Kidney (tissue), 22 donors: ENCODE measurements around the gene ENTR1. TPM values are rescaled to one million over a fixed set of nuclear protein-coding genes. Genes with fewer than 3 reads are reported as not detected.

ENCODE experiments used
- DNase-seq, 5 donors: peaks; one replicate each; pipeline ENCODE4 v3.0.0-alpha.2; 2013 to 2020
- FAIRE-seq: peaks from 2 replicates; lab custom pipeline; 2012; peaks lifted over from hg19 to GRCh38; lab: Jason Lieb, UNC
- H3K27ac ChIP-seq, 2 donors: one replicate each; pipeline ENCODE4 v1.7.0; 2013; ENCODE audit warnings: low read depth in 2 of 2, low read length in 2 of 2, inconsistent platforms in 1 of 2
- H3K27me3 ChIP-seq: one replicate; pipeline ENCODE4 v1.7.1; 2013; ENCODE audit warnings: low read length, inconsistent platforms; ENCODE audit not compliant: control insufficient read depth, insufficient read depth
- H3K36me3 ChIP-seq, 3 donors: one replicate each; pipeline versions ENCODE4 v1.7.0 to v1.7.1; 2013; ENCODE audit warnings: low read length in 3 of 3, control low read depth in 1 of 3, inconsistent platforms in 1 of 3; ENCODE audit not compliant: insufficient read depth in 3 of 3, control insufficient read depth in 2 of 3
- H3K4me1 ChIP-seq, 3 donors: one replicate each; pipeline versions ENCODE4 v1.7.0 to v1.7.1; 2013; ENCODE audit warnings: low read length in 3 of 3, inconsistent platforms in 1 of 3, low read depth in 1 of 3; ENCODE audit not compliant: control insufficient read depth in 2 of 3, insufficient read depth in 2 of 3
- H3K4me3 ChIP-seq, 3 donors: one replicate each; pipeline versions ENCODE4 v1.7.0 to v1.8.1; 2013; ENCODE audit warnings: low read length in 3 of 3, control low read depth in 1 of 3, inconsistent platforms in 1 of 3
- H3K9ac ChIP-seq, 3 donors: one replicate each; pipeline versions ENCODE4 v1.7.0 to v1.7.1; 2013; ENCODE audit warnings: low read length in 3 of 3, control low read depth in 1 of 3, inconsistent platforms in 1 of 3
- H3K9me3 ChIP-seq, 3 donors: one replicate each; pipeline versions ENCODE4 v1.7.0 to v1.7.1; 2013; ENCODE audit warnings: low read length in 3 of 3, control low read depth in 1 of 3, inconsistent platforms in 1 of 3; ENCODE audit not compliant: control insufficient read depth in 2 of 3, insufficient read depth in 1 of 3
- intact Hi-C: fragments of 100-400 bp; cut with DNase I; formaldehyde crosslinking; loops from one replicate; pipeline ENCODE4 v1.11.1; 2022
- long read RNA-seq, 10 donors: library from polyadenylated mRNA in 1 of 10; unstranded in 1 of 10; transcript quantifications; one replicate each; pipeline ENCODE4 v2.0.0 and lab custom pipeline, GENCODE V29; 2021 to 2026
- polyA plus RNA-seq: library from polyadenylated mRNA; stranded (reverse); fragments of 350-450 nt; fragmentation: Illumina TruSeq; extraction: RNeasy Lipid Tissue Mini Kit (QIAGEN cat#74804); gene quantifications from one replicate; pipeline ENCODE4 v1.2.3, GENCODE V29; 2014; ENCODE audit warnings: low read depth, low replicate concordance; ENCODE audit not compliant: insufficient read depth
- total RNA-seq: library from RNA; stranded (reverse); fragmentation: NEBNext Ultra II Directional; extraction: Animal tissue kit (Norgen Biotek cat#: 25700); gene quantifications from one replicate; pipeline ENCODE4 v1.2.1, GENCODE V29; 2021
- TF ChIP-seq, protein P1 (sequence below): IDR thresholded peaks from 3 replicates; pipeline ENCODE4 v1.5.1; 2012; ENCODE audit warnings: mild to moderate bottlenecking, moderate library complexity, borderline replicate concordance; ENCODE audit not compliant: insufficient read depth; ENCODE audit errors: extremely low read depth
- donor health status: control.
- donor health status: control.
- donor health status: control.
- donor health status: control.
- donor health status: control.
- donor health status: DM: yes; HTN: yes; CAD: no.
- donor health status: Normal renal cell carcinoma (clear cell type).

ENTR1 gene, protein sequence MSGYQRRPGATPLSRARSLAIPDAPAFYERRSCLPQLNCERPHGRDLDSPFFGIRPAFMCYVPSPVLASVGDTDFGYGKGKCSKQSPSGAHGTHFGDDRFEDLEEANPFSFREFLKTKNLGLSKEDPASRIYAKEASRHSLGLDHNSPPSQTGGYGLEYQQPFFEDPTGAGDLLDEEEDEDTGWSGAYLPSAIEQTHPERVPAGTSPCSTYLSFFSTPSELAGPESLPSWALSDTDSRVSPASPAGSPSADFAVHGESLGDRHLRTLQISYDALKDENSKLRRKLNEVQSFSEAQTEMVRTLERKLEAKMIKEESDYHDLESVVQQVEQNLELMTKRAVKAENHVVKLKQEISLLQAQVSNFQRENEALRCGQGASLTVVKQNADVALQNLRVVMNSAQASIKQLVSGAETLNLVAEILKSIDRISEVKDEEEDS
- 36.2 TPM for total RNA-seq
- 25.9 TPM for polyA plus RNA-seq
- long read RNA-seq, donor 1, partial matches to known transcripts: 0 of 3 reads
- long read RNA-seq, donor 1, other reads (novel, unspliced or antisense): 0 of 3 reads
- long read RNA-seq, donor 2, partial matches to known transcripts: 0 of 4 reads
- long read RNA-seq, donor 2, other reads (novel, unspliced or antisense): 0 of 4 reads
- long read RNA-seq, donor 3, partial matches to known transcripts: 0 of 4 reads
- long read RNA-seq, donor 3, other reads (novel, unspliced or antisense): 0 of 4 reads
- long read RNA-seq, donor 4, partial matches to known transcripts: 0 of 7 reads
- long read RNA-seq, donor 4, other reads (novel, unspliced or antisense): 0 of 7 reads
- long read RNA-seq, donor 5, partial matches to known transcripts: 0 of 1 reads
- long read RNA-seq, donor 5, other reads (novel, unspliced or antisense): 0 of 1 reads
- long read RNA-seq, donor 6: 0 reads
- long read RNA-seq, donor 7, transcript ENTR1-204 (8 exons, 2,129 nt): major isoform, 9 of 25 reads
- long read RNA-seq, donor 7, partial matches to known transcripts: 6 of 25 reads
- long read RNA-seq, donor 7, other reads (novel, unspliced or antisense): 10 of 25 reads
- long read RNA-seq, donor 8, partial matches to known transcripts: 0 of 1 reads
- long read RNA-seq, donor 8, other reads (novel, unspliced or antisense): 0 of 1 reads
- long read RNA-seq, donor 9, partial matches to known transcripts: 0 of 2 reads
- long read RNA-seq, donor 9, other reads (novel, unspliced or antisense): 0 of 2 reads
- long read RNA-seq, donor 10, partial matches to known transcripts: 22 of 27 reads
- long read RNA-seq, donor 10, other reads (novel, unspliced or antisense): 0 of 27 reads

DNA sequence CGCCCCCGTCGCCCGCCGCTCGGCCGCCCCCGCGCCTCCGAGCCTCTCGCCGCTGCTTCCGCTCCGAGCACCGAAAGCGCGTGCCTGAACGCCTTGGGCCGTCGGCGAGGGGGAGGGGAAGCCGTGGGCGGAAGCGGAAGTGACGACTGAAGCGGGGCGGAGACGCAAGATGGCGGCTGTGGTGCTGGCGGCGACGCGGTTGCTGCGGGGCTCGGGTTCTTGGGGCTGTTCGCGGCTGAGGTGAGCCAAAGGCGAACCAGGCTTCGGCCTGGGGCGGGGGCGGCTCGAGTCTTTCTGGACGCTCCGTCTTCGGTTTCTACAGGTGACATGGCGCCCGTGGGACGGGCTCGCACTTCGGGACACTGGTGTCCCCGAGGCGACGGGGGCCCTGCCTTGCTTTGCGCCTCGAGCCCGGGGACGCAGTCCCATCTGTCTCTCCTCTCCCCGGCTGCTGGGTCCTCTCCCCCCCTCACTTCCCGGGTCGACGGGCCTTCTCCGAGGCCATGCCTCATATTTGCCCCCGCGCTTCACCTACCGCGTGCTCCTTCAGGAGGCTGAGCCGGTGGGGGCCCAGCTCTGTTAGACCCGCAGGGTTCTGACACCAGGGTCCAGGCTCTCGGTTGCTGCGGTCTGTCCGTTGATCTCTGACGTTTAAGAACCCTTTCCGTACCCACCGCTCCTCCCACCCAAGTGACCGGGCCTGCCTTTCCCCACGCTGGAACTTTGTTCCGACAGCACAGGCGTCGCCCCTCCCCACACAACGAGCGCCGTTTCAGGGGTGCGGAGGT lies at the start of gene ENTR1, which contains the start of gene PMPCA:
Gene ENTR1 (minus strand): TSS at position 115 of the 788 bp plus-strand sequence. CDS start 217 bp downstream, outside the sequence.
Gene PMPCA (plus strand): TSS at position 159 of the 788 bp plus-strand sequence. CDS start 11 bp downstream, at position 170.
- Histone ChIP-seq H3K9ac (peak within 1 kb of the TSS; percentile 48 to 84 (median 50)), H3K36me3 (peaks cover 3 to 35% (median 22%) of the 10 kb centered on the region in 3 donors), H3K4me3 (peak within 1 kb of the TSS; percentile 78 to 90 (median 81)), H3K9me3 (no peaks in the 10 kb centered on the region), H3K27ac (peak within 1 kb of the TSS in 1 of 2 donors; percentile 40), H3K27me3 (no peaks in the 10 kb centered on the region), H3K4me1 (peaks cover 0 to 19% (median 7%) of the 10 kb centered on the region in 3 donors)
- intact Hi-C loops: no loop called here
- TF ChIP-seq, protein P1, sequence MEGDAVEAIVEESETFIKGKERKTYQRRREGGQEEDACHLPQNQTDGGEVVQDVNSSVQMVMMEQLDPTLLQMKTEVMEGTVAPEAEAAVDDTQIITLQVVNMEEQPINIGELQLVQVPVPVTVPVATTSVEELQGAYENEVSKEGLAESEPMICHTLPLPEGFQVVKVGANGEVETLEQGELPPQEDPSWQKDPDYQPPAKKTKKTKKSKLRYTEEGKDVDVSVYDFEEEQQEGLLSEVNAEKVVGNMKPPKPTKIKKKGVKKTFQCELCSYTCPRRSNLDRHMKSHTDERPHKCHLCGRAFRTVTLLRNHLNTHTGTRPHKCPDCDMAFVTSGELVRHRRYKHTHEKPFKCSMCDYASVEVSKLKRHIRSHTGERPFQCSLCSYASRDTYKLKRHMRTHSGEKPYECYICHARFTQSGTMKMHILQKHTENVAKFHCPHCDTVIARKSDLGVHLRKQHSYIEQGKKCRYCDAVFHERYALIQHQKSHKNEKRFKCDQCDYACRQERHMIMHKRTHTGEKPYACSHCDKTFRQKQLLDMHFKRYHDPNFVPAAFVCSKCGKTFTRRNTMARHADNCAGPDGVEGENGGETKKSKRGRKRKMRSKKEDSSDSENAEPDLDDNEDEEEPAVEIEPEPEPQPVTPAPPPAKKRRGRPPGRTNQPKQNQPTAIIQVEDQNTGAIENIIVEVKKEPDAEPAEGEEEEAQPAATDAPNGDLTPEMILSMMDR: no peak
- peak; percentile 92 to 97 (median 94) for DNase-seq
- FAIRE-seq: no peak

DNA sequence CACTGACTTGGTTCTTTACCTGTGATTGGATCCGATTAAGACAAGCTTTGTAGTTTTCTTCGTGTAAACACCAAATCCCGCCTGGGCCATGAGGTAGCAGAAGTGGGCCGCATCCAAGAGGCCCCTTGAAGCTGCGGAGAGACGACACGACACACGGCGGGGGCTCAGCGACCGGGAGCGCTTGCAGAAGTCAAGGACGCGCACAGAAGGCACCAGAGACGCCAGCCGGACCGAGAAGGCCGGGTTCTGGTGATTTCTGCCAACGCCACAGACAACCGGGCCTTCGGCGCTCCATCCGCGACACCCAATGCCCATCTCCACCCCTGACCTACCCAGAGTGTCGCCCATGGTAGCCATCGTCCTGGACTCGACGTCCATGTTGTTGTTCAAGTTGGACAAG lies 49.0 kb upstream of the ENTR1 start:
- no peaks in the 10 kb centered on the region for H3K4me1 ChIP-seq
- FAIRE-seq: no peak
- no peak overlapping the region for H3K27ac ChIP-seq
- H3K27me3 ChIP-seq: no peaks in the 10 kb centered on the region
- peaks cover 0 to 78% (median 60%) of the 10 kb centered on the region in 3 donors for H3K36me3 ChIP-seq
- no peak overlapping the region for H3K9ac ChIP-seq
- no peaks in the 10 kb centered on the region for H3K9me3 ChIP-seq
- intact Hi-C loops: no loop called here
- DNase-seq: no peak
- H3K4me3 ChIP-seq: no peak overlapping the region
- TF ChIP-seq, protein P1: no peak

DNA sequence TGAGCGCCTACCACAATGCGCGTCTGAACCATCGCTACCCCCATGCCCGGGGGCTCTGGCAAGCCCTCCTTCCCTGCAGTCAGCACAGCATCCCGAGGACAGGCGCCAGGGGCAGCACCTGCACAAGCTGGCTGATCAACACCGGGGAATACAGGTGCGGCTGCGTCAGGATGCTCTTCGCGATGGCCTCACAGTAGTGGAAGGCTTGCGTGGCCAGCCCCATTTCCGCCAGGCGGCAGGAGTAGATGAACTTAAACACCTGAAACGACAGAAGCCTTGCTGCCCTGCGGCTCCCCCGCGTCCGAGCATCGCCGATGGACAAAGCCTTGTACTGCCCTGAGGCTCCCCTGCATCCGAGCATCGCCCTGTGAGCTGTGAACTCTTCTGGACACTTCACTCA lies 46.9 kb upstream of the ENTR1 start:
- no peaks in the 10 kb centered on the region for H3K4me1 ChIP-seq
- no peak overlapping the region for H3K9ac ChIP-seq
- intact Hi-C loops: no loop called here
- H3K9me3 ChIP-seq: no peaks in the 10 kb centered on the region
- DNase-seq (no peak), FAIRE-seq (no peak)
- peaks cover 6 to 71% (median 47%) of the 10 kb centered on the region in 3 donors for H3K36me3 ChIP-seq
- no peak overlapping the region for H3K27ac ChIP-seq
- TF ChIP-seq, protein P1: no peak
- H3K27me3 ChIP-seq: no peaks in the 10 kb centered on the region
- no peak overlapping the region for H3K4me3 ChIP-seq
